Right lobe of liver (tissue), 6 donors: Measurements from ENCODE around the gene GAA. TPM values are rescaled to one million over a fixed set of nuclear protein-coding genes. Genes with fewer than 3 reads are reported as not detected.
A peak's percentile ranks its signal among the peaks of the same experiment; 100 is the strongest.

Experiments
- ATAC-seq, 4 donors: fragments of 200-7000 bp; cut with Tn5 transposase; one replicate each; pipeline ENCODE4 v1.9.1; 2020; ENCODE audit warnings: mild to moderate bottlenecking in 4 of 4, moderate library complexity in 4 of 4
- DNase-seq, 3 donors: peaks; one replicate each; pipeline ENCODE4 v3.0.0-alpha.2; 2020
- H3K27ac ChIP-seq, 3 donors: fragments of 200-600 bp; one replicate each; pipeline ENCODE4 v1.8.0; 2022
- H3K27me3 ChIP-seq, 2 donors: fragments of 200-600 bp; one replicate each; pipeline ENCODE4 v1.8.0; 2022
- H3K36me3 ChIP-seq, 4 donors: fragments of 200-600 bp; sonication (generic) in 1 of 4; one replicate each; pipeline versions ENCODE4 v1.5.1 to v1.8.0; 2017 to 2022; ENCODE audit warnings: control low read depth in 1 of 4
- H3K4me1 ChIP-seq, 4 donors: fragments of 200-600 bp; sonication (generic) in 1 of 4; one replicate each; pipeline versions ENCODE4 v1.5.1 to v1.8.0; 2017 to 2022; ENCODE audit warnings: control low read depth in 1 of 4
- H3K4me3 ChIP-seq, 3 donors: fragments of 200-600 bp; one replicate each; pipeline ENCODE4 v1.8.0; 2022
- H3K9me3 ChIP-seq, 4 donors: fragments of 200-600 bp; sonication (generic) in 1 of 4; one replicate each; pipeline versions ENCODE4 v1.5.1 to v1.8.0; 2017 to 2022; ENCODE audit warnings: control low read depth in 1 of 4
- CTCF ChIP-seq, 4 donors: fragments of 200-600 bp in 3 of 4; fragments of 450-650 bp in 1 of 4; IDR thresholded peaks; one replicate each; pipeline versions ENCODE4 v1.5.1 to v1.8.0; 2016 to 2022; ENCODE audit warnings: antibody characterized with exemption in 4 of 4, mild to moderate bottlenecking in 2 of 4
- POLR2A ChIP-seq: fragments of 450-650 bp; IDR thresholded peaks from one replicate; pipeline ENCODE4 v1.6.1; 2017; ENCODE audit warnings: antibody characterized with exemption, mild to moderate bottlenecking
- WGBS: methylation state at CpG from one replicate; pipeline ENCODE4 v1.1.6; 2018; ENCODE audit warnings: low coverage, low lambda C conversion rate; ENCODE audit not compliant: insufficient coverage; ENCODE audit errors: missing lambda C conversion rate; 5-methylcytosine and 5-hydroxymethylcytosine counted together
- intact Hi-C, 2 donors: fragments of 100-400 bp; cut with DNase I; formaldehyde crosslinking; loops; one replicate each; pipeline versions ENCODE4 v1.11.2 to v1.14.1; 2022
- total RNA-seq, 6 experiments: library from RNA; depleted of rRNA in 2 of 6; stranded (reverse); fragments of >200 nt in 2 of 6; fragmentation: NEBNext Ultra II Directional in 3 of 6; extraction: Animal tissue kit (Norgen Biotek cat#: 25700) in 3 of 6; gene quantifications; one replicate each; pipeline versions ENCODE4 v1.1.0 to v1.2.4, GENCODE V29; 2016 to 2023
- donor health status: DM: no; HTN: yes; CAD: no.
- donor health status: DM: no; HTN: no; CAD: no.
- donor health status: DM: no; HTN: no; CAD: no.
- donor health status: DM: no; HTN: yes; CAD: no.
- donor health status: DM: no; HTN: yes; CAD: no.

Gene GAA
- total RNA-seq, 6 experiments from 2014 or later, result 42.7 to 94.1 (median 71.0) TPM

GRCh38 chr17:80123791-80124190 is 22.4 kb downstream of the GAA start:
- Histone ChIP-seq H3K27ac (no peak overlapping the region), H3K27me3 (no peaks in the 10 kb centered on the region), H3K9me3 (no peaks in the 10 kb centered on the region), H3K36me3 (no peaks in the 10 kb centered on the region), H3K4me1 (no peaks in the 10 kb centered on the region), H3K4me3 (no peak overlapping the region)
- ATAC-seq, result peak in 1 of 4 donors; percentile 52
- DNase-seq, result no peak
- TF ChIP-seq CTCF (IDR thresholded peaks at IDR 0.05), result no peak
- WGBS, result 83% methylated on average over 11 of the region's 15 CpGs
- intact Hi-C loops, result no loop called here

GRCh38 chr17:80124351-80124981 is 23.1 kb downstream of the GAA start:
- no peaks in the 10 kb centered on the region for H3K9me3 ChIP-seq
- no peak overlapping the region for H3K27ac ChIP-seq
- DNase-seq (no peak), ATAC-seq (peak; percentile 58 to 83 (median 68))
- TF ChIP-seq CTCF (IDR thresholded peaks at IDR 0.05) (peak; percentile 40 to 47 (median 44)), POLR2A (no peak)
- WGBS, result 44% methylated on average over 7 of the region's 15 CpGs
- no peaks in the 10 kb centered on the region for H3K27me3 ChIP-seq
- no peak overlapping the region for H3K4me3 ChIP-seq
- no peaks in the 10 kb centered on the region for H3K36me3 ChIP-seq
- H3K4me1 ChIP-seq, result no peaks in the 10 kb centered on the region
- intact Hi-C loops, result no loop called here

- Histone ChIP-seq H3K4me1 (peaks cover 0 to 8% (median 4%) of the 10 kb centered on the region in 4 donors), H3K9me3 (no peaks in the 10 kb centered on the region), H3K27ac (no peak overlapping the region), H3K4me3 (no peak overlapping the region), H3K27me3 (no peaks in the 10 kb centered on the region), H3K36me3 (no peaks in the 10 kb centered on the region)
- ATAC-seq, result no peak
- 53% methylated on average over 7 of the region's 14 CpGs for WGBS
- intact Hi-C loops, result no loop called here
- DNase-seq, result no peak
- TF ChIP-seq CTCF (IDR thresholded peaks at IDR 0.05) (no peak), POLR2A (no peak)
Observed at GRCh38 chr17:80125656-80126448, 24.5 kb downstream of the GAA start.

- DNase-seq (no peak), ATAC-seq (no peak)
- intact Hi-C loops, result no loop called here
- WGBS, result 67% methylated on average over 3 of the region's 3 CpGs
- H3K9me3 ChIP-seq, result no peaks in the 10 kb centered on the region
- H3K36me3 ChIP-seq, result no peaks in the 10 kb centered on the region
- peaks cover 0 to 11% (median 4%) of the 10 kb centered on the region in 4 donors for H3K4me1 ChIP-seq
- H3K27me3 ChIP-seq, result no peaks in the 10 kb centered on the region
- no peak overlapping the region for H3K27ac ChIP-seq
- TF ChIP-seq CTCF (IDR thresholded peaks at IDR 0.05) (no peak), POLR2A (no peak)
- no peak overlapping the region for H3K4me3 ChIP-seq
Observed at GRCh38 chr17:80126449-80126715, 25.0 kb downstream of the GAA start.
